K562 (cell line): ENCODE measurements around the gene UBE2QL1.

ENCODE experiments used
- CCAR2 ChIP-seq: fragments of 200-400 bp; formaldehyde crosslinking; IDR thresholded peaks from 2 replicates; pipeline ENCODE4 v1.6.1; 2017; ENCODE audit warnings: mild to moderate bottlenecking, low read depth, low read length
- MAZ ChIP-seq, 2 experiments: fragments of 450-650 bp in 1 of 2; sonication (generic) in 1 of 2; formaldehyde crosslinking; IDR thresholded peaks in 1 of 2; conservative IDR thresholded peaks in 1 of 2; 2 replicates each; pipeline versions ENCODE4 v1.4.0 to v1.5.0; 2020; ENCODE audit warnings: mild to moderate bottlenecking in 1 of 2, missing genetic modification reagents in 1 of 2
- NR2F6 ChIP-seq: fragments of 450-650 bp; formaldehyde crosslinking; IDR thresholded peaks from 2 replicates; pipeline ENCODE4 v1.4.0; 2020; ENCODE audit warnings: mild to moderate bottlenecking
- ZBTB43 ChIP-seq: sonication (generic); formaldehyde crosslinking; IDR thresholded peaks from 2 replicates; pipeline ENCODE4 v1.8.0; 2023; ENCODE audit warnings: mild to moderate bottlenecking, missing genetic modification reagents
- ZNF146 ChIP-seq: IDR thresholded peaks from one replicate; pipeline ENCODE4 v1.6.1; 2018; ENCODE audit warnings: missing compliant biosample characterization; ENCODE audit not compliant: unreplicated experiment
- ZNF175 ChIP-seq: fragments of 200-800 bp; sonication (Bioruptor generic); IDR thresholded peaks from 2 replicates; pipeline ENCODE4 v1.6.1; 2016; ENCODE audit warnings: low read depth, mild to moderate bottlenecking, missing genetic modification characterization, missing compliant biosample characterization

GRCh38 chr5:6522331-6522730 lies 73.7 kb downstream of the UBE2QL1 start:
- TF ChIP-seq ZNF175 (CRISPR knock-in tag) = no peak
- TF ChIP-seq CCAR2 = no peak
- TF ChIP-seq NR2F6 (CRISPR knock-in tag) = no peak
- no peak for TF ChIP-seq ZNF146
- TF ChIP-seq ZBTB43 (CRISPR knock-in tag) = no peak
- no peak for TF ChIP-seq MAZ (CRISPR knock-in tag; conservative IDR thresholded peaks at IDR 0.05 in 1 of 2, IDR thresholded peaks at IDR 0.05 in 1 of 2)
